GM12865 (cell line): ENCODE results near the gene FGF22.
"Not testable (repeated sequence)": the region's sequence is repeated elsewhere in the genome, so short reads cannot be mapped to it uniquely, and the experiment has no call there.

Experiments used
- DNase-seq: peaks from one replicate; pipeline ENCODE4 v3.0.0; 2010; ENCODE audit warnings: low read depth
- H3K4me3 ChIP-seq: 2 replicates; pipeline ENCODE4 v1.5.1; 2011; ENCODE audit warnings: mild to moderate bottlenecking, low read depth, low read length, control low read depth
- TF ChIP-seq, protein P1 (sequence below): IDR thresholded peaks from 2 replicates; pipeline ENCODE4 v1.5.1; 2011; ENCODE audit warnings: low read length, control low read depth, low read depth, inconsistent platforms; ENCODE audit not compliant: insufficient read depth; ENCODE audit errors: missing control alignments

FGF22 gene

DNA sequence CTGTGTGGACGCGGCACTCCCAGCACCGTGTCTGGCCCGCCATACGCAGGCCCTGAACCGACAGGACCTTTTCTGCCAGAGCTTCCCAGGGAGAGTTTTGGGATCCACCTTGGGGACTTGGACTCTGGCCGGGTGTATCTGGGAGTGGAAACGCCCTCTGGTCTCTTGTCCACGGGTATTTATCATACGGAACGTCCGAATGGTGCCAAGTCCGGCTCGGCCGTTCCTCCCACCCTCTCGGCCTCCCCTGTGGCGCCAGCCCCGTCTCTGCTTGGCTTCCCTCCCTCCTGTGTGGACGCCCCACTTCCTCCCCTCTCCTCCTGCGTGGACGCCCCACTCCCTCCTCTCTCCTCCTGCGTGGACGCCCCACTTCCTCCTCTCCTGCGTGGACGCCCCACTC is 37.9 kb upstream of the FGF22 start:
- TF ChIP-seq, protein P1, sequence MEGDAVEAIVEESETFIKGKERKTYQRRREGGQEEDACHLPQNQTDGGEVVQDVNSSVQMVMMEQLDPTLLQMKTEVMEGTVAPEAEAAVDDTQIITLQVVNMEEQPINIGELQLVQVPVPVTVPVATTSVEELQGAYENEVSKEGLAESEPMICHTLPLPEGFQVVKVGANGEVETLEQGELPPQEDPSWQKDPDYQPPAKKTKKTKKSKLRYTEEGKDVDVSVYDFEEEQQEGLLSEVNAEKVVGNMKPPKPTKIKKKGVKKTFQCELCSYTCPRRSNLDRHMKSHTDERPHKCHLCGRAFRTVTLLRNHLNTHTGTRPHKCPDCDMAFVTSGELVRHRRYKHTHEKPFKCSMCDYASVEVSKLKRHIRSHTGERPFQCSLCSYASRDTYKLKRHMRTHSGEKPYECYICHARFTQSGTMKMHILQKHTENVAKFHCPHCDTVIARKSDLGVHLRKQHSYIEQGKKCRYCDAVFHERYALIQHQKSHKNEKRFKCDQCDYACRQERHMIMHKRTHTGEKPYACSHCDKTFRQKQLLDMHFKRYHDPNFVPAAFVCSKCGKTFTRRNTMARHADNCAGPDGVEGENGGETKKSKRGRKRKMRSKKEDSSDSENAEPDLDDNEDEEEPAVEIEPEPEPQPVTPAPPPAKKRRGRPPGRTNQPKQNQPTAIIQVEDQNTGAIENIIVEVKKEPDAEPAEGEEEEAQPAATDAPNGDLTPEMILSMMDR: no peak
- no peak for DNase-seq
- no peak overlapping the region for H3K4me3 ChIP-seq

DNA sequence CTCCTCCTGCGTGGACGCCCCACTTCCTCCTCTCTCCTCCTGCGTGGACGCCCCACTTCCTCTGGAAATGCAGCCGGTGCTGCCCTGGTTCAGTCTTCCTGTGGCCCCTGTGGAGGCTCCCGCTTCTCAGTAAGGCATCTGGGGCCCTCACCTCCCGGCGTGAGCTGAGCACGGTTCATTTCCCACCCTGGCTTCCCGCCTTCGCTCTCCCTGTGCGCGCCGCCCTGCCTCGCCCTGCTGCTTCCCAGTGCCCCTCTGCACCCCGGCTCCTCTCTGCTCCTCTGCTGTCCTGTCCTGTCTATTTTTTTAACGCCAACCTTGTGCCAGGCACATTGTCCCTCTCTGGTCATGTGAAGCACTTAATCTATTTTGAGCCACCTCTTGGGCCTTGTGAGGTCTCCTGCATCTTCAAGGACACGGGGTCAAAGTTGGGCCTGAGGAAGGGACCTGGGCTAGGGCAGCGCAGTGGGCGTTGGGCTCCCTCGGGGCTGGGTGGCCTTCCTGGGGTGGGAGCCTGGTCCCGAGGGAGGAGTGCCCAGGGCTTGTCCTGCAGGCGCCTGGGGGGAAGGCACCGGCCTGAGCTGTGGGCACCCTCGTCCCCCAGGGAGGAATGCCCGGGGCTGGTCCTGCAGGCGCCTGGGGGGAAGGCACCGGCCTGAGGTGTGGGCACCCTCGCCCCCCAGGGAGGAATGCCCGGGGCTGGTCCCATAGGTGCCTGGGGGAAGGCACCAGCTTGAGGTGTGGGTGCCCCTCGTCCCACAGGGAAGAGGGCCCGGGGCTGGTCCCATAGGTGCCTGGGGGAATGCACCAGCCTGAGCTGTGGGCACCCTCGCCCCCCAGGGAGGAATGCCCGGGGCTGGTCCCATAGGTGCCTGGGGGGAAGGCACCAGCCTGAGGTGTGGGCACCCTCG is 37.0 kb upstream of the FGF22 start:
- no peak for DNase-seq
- TF ChIP-seq, protein P1: no peak
- no peak overlapping the region for H3K4me3 ChIP-seq

DNA sequence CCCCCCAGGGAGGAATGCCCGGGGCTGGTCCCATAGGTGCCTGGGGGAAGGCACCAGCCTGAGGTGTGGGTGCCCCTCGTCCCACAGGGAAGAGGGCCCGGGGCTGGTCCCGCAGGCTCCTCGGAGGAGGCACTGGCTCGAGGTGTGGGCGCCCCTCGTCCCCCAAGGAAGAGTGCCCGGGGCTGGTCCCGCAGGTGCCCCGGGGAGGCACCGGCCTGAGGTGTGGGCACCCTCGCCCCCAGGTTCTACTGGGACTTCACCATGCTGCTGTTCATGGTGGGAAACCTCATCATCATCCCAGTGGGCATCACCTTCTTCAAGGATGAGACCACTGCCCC is 36.4 kb upstream of the FGF22 start:
- not testable (repeated sequence) for H3K4me3 ChIP-seq

DNA sequence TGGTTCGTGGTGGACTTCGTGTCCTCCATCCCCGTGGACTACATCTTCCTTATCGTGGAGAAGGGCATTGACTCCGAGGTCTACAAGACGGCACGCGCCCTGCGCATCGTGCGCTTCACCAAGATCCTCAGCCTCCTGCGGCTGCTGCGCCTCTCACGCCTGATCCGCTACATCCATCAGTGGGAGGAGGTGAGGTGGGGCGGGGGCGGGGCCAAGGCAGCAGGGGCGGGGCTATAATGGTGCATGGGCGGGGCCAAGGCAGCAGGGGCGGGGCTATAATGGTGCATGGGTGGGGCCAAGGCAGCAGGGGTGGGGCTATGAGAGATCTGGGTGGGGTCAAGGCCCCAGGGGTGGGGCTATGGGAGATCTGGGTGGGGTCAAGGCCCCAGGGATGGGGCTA is 35.9 kb upstream of the FGF22 start:
- not testable (repeated sequence) for DNase-seq, H3K4me3 ChIP-seq

More for the DNA sequence above, 36.4 kb upstream of the FGF22 start:
- DNase-seq: not testable (repeated sequence)

DNA sequence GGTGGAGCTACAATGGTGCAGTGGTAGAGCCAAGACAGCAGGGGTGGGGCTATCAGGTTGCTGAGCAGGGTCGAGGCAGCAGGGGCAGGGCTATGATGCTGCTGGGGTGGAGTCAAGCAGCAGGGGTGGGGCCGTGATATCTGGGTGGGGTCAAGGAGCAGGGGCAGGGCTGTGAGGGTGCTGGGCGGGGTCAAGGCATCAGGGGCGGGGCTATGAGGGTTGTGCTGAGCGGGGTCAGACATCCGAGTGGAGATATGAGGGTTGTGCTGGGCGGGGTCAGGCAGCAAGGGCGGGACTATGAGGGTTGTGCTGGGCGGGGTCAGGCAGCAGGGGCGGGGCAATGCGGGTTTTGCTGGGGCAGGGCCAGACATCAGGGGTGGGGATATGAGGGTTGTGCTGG is 35.3 kb upstream of the FGF22 start:
- DNase-seq: peak; percentile 65
- TF ChIP-seq, protein P1: no peak
- no peak overlapping the region for H3K4me3 ChIP-seq

DNA sequence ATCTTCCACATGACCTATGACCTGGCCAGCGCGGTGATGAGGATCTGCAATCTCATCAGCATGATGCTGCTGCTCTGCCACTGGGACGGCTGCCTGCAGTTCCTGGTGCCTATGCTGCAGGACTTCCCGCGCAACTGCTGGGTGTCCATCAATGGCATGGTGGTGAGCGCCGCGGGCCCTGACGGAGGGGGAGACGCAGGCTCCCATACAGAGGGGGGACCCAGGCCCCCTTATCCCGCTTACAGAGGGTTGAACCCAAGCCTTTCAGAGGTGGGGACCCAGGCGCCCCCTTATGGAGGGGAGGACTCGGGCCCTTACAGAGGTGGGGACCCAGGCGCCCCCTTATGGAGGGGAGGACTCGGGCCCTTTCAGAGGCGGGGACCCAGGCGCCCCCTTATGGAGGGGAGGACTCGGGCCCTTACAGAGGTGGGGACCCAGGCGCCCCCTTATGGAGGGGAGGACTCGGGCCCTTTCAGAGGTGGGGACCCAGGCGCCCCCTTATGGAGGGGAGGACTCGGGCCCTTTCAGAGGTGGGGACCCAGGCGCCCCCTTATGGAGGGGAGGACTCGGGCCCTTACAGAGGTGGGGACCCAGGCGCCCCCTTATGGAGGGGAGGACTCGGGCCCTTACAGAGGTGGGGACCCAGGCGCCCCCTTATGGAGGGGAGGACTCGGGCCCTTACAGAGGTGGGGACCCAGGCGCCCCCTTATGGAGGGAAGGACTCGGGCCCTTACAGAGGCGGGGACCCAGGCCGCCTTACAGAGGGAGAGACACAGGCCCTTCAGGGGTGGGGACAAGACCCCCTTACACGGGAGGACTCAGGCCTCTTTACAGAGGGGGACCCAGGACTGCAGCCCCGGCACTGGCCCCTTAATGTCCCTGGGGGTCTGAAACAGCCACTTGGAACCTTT is 34.4 kb upstream of the FGF22 start:
- not testable (repeated sequence) for H3K4me3 ChIP-seq
- peak; percentile 35 for DNase-seq

DNA sequence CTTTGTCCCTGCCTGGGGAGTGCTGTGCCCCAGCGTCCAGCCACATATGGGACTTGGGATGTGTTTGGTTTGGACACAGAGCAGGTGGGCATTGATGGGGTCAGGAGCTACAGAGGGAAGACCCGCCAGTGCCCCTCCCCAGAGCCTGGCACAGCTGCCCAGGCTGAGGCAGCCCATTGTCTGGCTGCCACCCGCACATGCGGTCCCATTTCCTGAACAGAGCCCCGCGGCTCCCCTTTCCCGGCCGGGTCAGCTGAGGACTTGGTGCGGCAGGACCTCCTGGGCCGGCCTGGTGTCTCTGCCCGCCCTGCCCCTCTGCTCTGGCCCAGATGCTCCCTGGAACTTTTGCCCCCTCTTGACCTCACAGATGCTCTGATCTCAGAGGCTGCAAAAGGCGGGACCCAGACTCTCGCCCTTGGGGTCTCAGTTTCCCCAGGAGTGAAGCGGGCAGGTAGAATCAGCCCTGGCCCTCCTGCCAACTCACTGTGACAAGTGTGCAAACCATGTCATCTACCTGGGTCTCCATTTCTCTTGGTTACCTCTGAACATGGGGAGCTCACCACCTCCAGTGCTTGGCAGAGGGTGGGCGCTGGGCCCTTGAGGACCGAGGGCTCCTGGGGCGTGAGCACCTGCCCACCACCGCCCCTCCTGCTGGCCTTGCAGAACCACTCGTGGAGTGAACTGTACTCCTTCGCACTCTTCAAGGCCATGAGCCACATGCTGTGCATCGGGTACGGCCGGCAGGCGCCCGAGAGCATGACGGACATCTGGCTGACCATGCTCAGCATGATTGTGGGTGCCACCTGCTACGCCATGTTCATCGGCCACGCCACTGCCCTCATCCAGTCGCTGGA is 32.2 kb upstream of the FGF22 start:
- TF ChIP-seq, protein P1: no peak
- H3K4me3 ChIP-seq: no peak overlapping the region
- no peak for DNase-seq
